Inferior parietal cortex (tissue), 1 donor: ENCODE measurements around the gene MS4A10.

Source experiments
- DNase-seq: peaks from one replicate; pipeline ENCODE4 v3.0.0-alpha.2; 2016; ENCODE audit errors: extremely low spot score

MS4A10 gene

DNA sequence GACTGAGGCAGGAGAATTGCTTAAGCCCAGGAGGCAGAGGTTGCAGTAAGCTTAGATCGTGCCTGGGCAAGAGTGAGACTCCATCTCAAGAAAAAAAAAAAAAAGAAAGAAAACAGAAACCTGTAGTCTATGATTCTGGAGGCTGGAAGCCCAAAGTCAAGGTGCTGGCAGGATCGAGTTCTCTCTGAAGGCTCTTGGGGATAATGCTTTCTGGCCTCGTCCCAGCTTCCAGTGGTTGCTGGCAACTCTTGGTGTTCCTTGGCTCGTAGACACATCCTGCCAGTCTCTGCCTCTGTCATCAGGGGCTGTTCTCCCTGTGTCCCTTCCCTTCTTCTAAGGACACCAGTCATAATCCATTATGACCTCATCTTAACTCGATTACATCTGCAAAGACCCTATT, 40.0 kb downstream of the MS4A10 start:
- DNase-seq: no peak

- no peak for DNase-seq
Observed at GRCh38 chr11:60825790-60826189, 40.7 kb downstream of the MS4A10 start.

- DNase-seq: no peak
Observed at GRCh38 chr11:60830478-60831142, 45.5 kb downstream of the MS4A10 start.

GRCh38 chr11:60831143-60831500, 46.0 kb downstream of the MS4A10 start:
- DNase-seq: peak; percentile 93

- DNase-seq: no peak
Observed at GRCh38 chr11:60831501-60832079, 46.5 kb downstream of the MS4A10 start.

DNA sequence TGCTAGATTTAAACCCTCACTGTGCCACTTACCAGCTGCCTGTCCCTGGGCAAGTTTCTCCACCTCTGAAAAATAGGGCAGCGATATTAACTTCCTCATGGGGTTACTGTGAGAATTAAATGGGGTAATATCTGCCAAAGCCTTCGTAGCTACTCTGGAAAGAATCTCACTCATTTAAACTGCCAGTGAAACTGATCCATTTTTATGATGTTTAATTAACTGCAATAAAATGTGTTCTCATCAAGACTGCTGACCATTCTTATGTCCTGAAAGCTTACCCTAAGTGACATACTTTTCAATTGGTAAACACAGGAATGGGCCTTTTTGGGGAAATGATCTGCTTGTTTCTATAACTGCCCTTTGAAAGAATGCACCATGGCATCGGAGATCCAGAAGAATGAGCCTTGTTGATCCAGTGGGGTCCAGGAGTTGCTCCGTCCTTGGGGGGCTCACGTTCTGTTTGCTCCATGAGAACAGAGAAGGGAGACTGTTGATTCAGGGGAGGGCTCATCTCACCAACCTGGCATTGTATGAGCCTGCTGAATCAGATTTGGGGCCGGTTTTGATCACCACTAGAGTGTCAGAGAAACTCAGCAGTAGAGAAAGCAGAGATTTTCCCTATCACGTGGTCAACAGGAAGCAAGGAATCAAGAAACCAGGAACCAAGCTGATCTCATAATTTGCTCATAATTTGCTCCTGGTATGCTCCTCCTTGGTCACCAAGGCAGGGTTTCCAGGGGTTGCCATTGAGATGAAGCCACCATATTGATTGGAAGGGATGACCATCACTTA, 49.8 kb downstream of the MS4A10 start:
- no peak for DNase-seq

GRCh38 chr11:60835534-60835846, 50.4 kb downstream of the MS4A10 start:
- no peak for DNase-seq

- no peak for DNase-seq
Observed at GRCh38 chr11:60836866-60837515, 51.9 kb downstream of the MS4A10 start.

GRCh38 chr11:60838132-60838531, 53.0 kb downstream of the MS4A10 start:
- no peak for DNase-seq

GRCh38 chr11:60840470-60841430, 55.6 kb downstream of the MS4A10 start:
- no peak for DNase-seq

DNA sequence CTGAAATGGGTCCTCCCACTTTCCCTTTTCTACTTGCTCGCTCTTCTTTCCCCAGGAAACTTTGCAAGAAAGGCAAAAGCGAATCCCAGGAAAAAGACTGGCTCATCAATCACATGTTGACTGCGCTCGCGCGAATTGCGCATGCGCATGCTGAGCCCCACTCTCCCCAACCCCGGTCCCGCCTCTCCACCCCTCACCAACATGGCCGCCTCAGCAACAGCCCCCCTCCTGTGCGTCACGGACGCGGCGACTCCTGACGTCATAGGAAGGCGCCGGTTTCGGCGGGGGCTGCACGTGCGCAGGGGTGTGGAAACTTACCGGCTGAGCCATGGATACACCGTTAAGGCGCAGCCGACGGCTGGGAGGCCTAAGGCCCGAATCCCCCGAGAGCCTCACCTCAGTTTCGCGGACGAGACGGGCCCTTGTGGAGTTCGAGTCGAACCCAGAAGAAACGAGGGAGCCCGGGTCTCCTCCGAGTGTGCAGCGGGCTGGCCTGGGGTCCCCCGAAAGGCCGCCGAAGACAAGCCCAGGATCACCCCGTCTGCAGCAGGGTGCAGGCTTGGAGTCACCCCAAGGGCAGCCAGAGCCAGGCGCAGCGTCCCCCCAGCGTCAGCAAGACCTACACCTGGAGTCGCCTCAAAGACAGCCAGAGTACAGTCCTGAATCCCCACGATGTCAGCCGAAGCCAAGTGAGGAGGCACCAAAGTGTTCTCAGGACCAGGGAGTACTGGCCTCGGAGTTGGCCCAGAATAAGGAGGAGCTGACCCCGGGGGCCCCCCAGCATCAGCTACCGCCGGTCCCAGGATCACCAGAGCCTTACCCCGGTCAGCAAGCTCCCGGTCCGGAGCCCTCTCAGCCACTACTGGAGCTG, 56.9 kb downstream of the MS4A10 start, which contains the start of gene CCDC86:
Gene CCDC86, plus strand, starts transcription at position 317 of the 871 bp plus-strand sequence. Its CDS starts 12 bp downstream, at position 329.
- peak; percentile 93 for DNase-seq

GRCh38 chr11:60842668-60843600, 57.8 kb downstream of the MS4A10 start:
- no peak for DNase-seq

DNA sequence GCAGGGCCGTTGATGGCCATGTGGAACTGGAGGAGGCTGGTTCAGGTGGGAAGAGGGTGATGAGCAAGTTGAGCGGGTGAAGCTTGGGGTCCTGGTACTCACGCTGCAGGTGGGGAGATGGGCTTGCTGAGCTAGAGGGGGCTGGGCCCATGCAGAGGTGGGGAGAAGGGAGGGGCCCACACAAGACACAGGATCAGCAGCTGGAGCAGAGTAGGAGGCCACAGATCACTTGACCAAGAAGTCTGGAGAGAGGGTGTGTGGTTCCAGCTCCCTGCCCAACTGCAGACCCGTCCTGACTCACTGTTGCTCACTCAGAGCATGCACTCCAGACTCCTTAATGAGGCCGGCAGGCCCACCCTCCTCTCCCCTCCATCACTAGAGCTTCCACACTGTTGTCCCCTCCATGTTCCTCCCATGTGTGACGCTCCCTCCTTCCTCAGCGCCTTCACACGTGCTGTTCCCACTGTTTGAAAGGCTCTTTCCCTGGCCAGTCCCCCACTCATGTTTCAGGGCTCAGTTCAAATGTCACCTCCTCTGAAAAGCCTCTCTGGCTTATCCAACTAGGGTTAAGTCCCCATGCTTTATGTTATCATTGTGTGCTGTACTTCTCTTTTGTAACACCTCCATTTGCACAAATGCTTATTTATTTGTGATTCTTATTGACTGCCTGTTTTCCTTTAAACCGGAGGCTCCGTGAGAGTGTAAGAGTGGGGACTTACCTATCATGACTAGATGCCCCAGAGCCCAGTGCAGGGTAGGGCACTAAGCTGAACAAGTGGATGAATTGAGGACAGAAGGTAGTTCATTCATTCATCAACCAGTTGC, 59.1 kb downstream of the MS4A10 start:
- DNase-seq: no peak

- no peak for DNase-seq
Observed at GRCh38 chr11:60844870-60845221, 59.7 kb downstream of the MS4A10 start.

GRCh38 chr11:60845338-60845737, 60.2 kb downstream of the MS4A10 start:
- DNase-seq: no peak

- DNase-seq: no peak
Observed at GRCh38 chr11:60847281-60847680, 62.1 kb downstream of the MS4A10 start.

DNA sequence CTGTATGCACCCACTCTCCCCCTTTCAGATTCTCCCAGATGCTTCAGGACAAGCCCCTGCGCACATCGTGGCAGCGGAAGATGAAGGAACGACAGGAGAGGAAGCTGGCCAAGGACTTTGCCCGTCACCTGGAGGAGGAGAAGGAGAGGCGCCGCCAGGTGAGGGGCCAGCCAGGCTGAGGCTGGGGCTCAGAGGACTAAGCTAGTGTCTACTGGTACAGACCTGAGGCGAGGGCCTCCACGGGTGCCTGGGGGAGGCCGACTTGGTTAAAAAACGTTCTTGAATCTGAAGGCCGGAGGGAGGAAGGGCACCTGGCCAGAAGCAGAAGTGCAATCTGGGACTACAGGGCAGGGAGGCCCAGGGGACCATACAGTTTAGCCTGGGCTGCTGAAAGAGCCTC, 62.8 kb downstream of the MS4A10 start:
- no peak for DNase-seq

DNA sequence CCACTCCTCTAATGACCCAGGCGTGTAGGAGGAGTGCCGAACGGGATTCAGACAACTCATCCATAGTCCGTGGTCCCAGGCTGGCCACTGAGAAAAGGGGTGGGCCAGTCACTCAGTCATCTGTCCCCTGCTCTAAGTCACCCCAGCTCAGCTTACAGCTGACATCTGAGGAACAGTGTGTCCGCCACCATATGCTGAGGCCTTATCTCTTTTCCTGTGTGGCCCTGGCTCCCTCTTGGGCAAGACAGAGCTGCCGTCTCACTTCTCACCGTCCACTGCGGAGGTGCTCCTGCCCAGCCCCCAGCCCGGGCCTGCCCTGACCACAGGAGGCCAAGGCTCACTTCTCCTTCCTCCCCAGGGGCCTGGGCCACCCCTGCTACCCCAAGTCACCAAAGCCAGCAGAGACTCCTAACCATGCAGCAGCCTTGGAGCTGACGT, 63.6 kb downstream of the MS4A10 start:
- DNase-seq: no peak
